Stimulated activated CD8-positive, alpha-beta memory T cell treated with anti-CD3 and anti-CD28 coated beads, Interleukin-15, amount 100 ng/mL, for 4 hours (primary cell): ENCODE results near the gene TTYH3.
A peak's percentile ranks its signal among the peaks of the same experiment; 100 is the strongest.
"Not testable (repeated sequence)": the region's sequence is repeated elsewhere in the genome, so short reads cannot be mapped to it uniquely, and the experiment has no call there.

Experiments used
- DNase-seq, 2 donors: peaks; one replicate each; pipeline ENCODE4 v3.0.0-alpha.2; 2020; ENCODE audit warnings: low read depth in 2 of 2

Gene TTYH3

GRCh38 chr7:2665359-2665791 is 33.6 kb downstream of the TTYH3 start:
- no peak for DNase-seq

- DNase-seq: no peak
These were observed 34.4 kb downstream of the TTYH3 start for GRCh38 chr7:2666155-2666554.

- no peak for DNase-seq
These were observed 34.9 kb downstream of the TTYH3 start for GRCh38 chr7:2666588-2667250.

GRCh38 chr7:2667843-2668242 is 36.1 kb downstream of the TTYH3 start:
- no peak for DNase-seq

- no peak for DNase-seq
These were observed 36.6 kb downstream of the TTYH3 start for GRCh38 chr7:2668401-2668800.

- DNase-seq: no peak
These were observed 38.4 kb downstream of the TTYH3 start for GRCh38 chr7:2670171-2670570.

- peak; percentile 24 to 26 for DNase-seq
These were observed 39.1 kb downstream of the TTYH3 start for GRCh38 chr7:2670720-2671391.

GRCh38 chr7:2673214-2673613 is 41.4 kb downstream of the TTYH3 start:
- not testable (repeated sequence) for DNase-seq

GRCh38 chr7:2673934-2674333 is 42.1 kb downstream of the TTYH3 start:
- no peak for DNase-seq

- no peak for DNase-seq
These were observed 43.5 kb downstream of the TTYH3 start for GRCh38 chr7:2675256-2675764.

GRCh38 chr7:2676576-2676975 is 44.8 kb downstream of the TTYH3 start:
- not testable (repeated sequence) for DNase-seq

- DNase-seq: not testable (repeated sequence)
These were observed 46.7 kb downstream of the TTYH3 start for GRCh38 chr7:2678454-2678853.

GRCh38 chr7:2679135-2680127 is 47.6 kb downstream of the TTYH3 start:
- DNase-seq: not testable (repeated sequence)

- DNase-seq: no peak
These were observed 48.5 kb downstream of the TTYH3 start for GRCh38 chr7:2680256-2680655.

- DNase-seq: peak in 1 of 2 donors; percentile 10
These were observed 49.2 kb downstream of the TTYH3 start for GRCh38 chr7:2680792-2681490.

- no peak for DNase-seq
These were observed 50.4 kb downstream of the TTYH3 start for GRCh38 chr7:2681929-2682799.

GRCh38 chr7:2684501-2684900 is 52.7 kb downstream of the TTYH3 start:
- no peak for DNase-seq

- no peak for DNase-seq
These were observed 54.3 kb downstream of the TTYH3 start for GRCh38 chr7:2686101-2686500.

- DNase-seq: no peak
These were observed 55.6 kb downstream of the TTYH3 start for GRCh38 chr7:2687338-2687869.

- DNase-seq: no peak
These were observed 56.1 kb downstream of the TTYH3 start, which contains the start of gene AMZ1 for GRCh38 chr7:2687881-2688318. TSS of gene AMZ1 (plus strand) at chr7:2688202. CDS start at chr7:2700452, 12,250 bp downstream.
